GM18951 (cell line): ENCODE data around the gene ARL4D.

Experiments used
- POLR2A ChIP-seq: IDR thresholded peaks from 4 replicates; pipeline ENCODE4 v1.6.1; 2011; ENCODE audit warnings: mild to moderate bottlenecking; ENCODE audit not compliant: insufficient read length, insufficient read depth; ENCODE audit errors: extremely low read depth
- in situ Hi-C: fragments of 300-500 bp; cut with MboI; formaldehyde crosslinking; loops from one replicate; pipeline ENCODE4 v1.12.0; 2022; ENCODE audit warnings: low sequenced_read_pairs, mixed read lengths, inconsistent platforms; ENCODE audit not compliant: unreplicated experiment

Gene ARL4D

GRCh38 chr17:43393944-43394482 is 4.8 kb upstream of the ARL4D start:
- no peak for TF ChIP-seq POLR2A
- in situ Hi-C loops: loop anchor here (5.0 kb wide), 1 partner anchor 88 kb away; the partner anchor contains the start of gene DHX8

GRCh38 chr17:43394696-43395095 is 4.1 kb upstream of the ARL4D start:
- in situ Hi-C loops: loop anchor here (5.0 kb wide), 1 partner anchor 88 kb away; the partner anchor contains the start of gene DHX8

- no peak for TF ChIP-seq POLR2A
- in situ Hi-C loops: no loop called here
Observed at GRCh38 chr17:43395165-43395564, 3.6 kb upstream of the ARL4D start.

DNA sequence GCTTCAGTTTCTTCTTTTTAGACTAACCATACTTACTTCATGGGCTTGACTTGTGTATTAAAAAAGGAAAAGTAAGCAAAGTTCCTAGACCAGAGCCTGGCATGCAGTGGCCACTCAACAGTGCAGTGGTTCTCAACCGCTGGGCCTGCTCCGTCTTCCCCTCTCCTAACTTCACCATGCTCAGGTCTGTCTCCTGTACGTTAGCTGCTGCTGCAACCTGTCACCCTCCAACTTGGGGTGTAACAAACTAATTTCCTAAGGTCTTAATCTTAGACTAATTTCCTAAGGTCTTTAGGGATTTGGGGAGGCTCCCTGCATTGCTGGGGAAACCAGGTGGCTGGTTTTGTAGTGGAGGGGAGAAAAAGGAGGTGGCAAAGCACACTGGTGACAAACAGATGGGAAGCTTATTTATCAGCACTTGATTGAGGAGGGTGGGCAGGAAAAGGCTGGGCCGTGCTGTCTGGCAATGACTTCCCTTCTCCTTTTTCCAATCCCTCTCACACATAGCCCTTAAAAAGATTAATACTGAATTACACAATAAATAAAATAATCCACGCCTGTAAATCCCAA is 2.2 kb upstream of the ARL4D start:
- in situ Hi-C loops: no loop called here
- TF ChIP-seq POLR2A: no peak

GRCh38 chr17:43399839-43400328 is 1.1 kb downstream of the ARL4D start:
- TF ChIP-seq POLR2A: no peak
- in situ Hi-C loops: no loop called here

- TF ChIP-seq POLR2A: no peak
- in situ Hi-C loops: no loop called here
Observed at GRCh38 chr17:43400943-43401717, 2.3 kb downstream of the ARL4D start.

DNA sequence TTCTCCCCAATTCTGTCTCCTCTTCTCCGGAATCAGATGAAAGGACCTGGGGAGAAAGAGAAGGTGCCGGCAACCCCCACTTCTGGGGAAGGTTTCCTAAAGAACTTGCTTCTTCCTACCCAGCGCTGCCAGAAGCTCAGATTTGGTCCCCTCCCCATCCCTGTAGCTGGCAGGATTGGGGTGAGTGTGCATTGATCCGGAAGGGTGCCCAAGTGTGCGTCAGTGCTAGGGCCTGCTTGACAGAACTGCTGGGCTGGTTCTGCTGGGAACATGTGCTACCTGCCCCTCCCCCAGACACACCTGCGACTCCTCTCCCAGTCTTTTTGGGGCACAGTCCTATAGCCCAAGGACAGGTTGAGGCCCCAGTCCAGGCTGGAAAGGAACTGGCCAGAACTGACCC is 3.3 kb downstream of the ARL4D start:
- in situ Hi-C loops: no loop called here
- no peak for TF ChIP-seq POLR2A

DNA sequence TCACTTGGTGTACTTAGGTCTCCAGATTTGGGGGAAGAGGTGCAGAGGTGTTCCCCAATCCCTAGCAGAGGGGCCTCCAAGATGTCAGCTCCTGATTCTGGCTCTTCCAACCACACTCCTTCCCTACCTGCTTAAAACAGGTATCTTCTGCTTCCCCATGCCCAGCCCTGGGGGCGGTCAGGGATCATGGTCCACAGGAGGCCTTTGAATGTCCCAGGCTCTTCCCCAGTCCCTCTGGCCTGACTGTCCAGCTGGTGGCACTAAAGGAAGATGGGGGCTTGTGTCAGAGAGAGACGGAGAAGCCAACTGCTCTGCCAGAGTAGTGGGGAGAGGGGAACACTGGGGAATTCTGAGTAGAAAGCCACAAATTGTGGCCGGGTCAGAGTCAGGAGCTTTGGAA is 3.8 kb downstream of the ARL4D start:
- in situ Hi-C loops: no loop called here
- TF ChIP-seq POLR2A: no peak

GRCh38 chr17:43403846-43404245 is 5.1 kb downstream of the ARL4D start:
- in situ Hi-C loops: no loop called here
- TF ChIP-seq POLR2A: no peak

DNA sequence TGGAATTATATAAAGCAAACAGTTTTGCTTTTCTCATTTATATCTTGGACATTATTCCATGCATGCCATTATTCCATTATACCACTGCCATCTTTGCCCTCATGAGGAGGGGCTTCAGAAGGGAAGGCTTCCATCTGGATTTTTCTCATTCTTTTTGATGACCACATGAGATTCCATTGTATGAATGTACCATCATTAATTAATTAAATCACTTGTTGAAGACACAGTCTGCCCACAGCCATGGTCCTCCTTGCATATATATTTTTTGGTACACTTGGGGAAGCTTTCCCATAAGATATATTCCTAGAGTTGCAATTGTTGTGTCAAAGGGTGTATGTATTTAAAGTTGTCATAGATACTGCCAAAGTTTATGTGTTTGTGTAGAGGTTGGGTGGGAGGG is 7.1 kb downstream of the ARL4D start:
- no peak for TF ChIP-seq POLR2A
- in situ Hi-C loops: no loop called here

DNA sequence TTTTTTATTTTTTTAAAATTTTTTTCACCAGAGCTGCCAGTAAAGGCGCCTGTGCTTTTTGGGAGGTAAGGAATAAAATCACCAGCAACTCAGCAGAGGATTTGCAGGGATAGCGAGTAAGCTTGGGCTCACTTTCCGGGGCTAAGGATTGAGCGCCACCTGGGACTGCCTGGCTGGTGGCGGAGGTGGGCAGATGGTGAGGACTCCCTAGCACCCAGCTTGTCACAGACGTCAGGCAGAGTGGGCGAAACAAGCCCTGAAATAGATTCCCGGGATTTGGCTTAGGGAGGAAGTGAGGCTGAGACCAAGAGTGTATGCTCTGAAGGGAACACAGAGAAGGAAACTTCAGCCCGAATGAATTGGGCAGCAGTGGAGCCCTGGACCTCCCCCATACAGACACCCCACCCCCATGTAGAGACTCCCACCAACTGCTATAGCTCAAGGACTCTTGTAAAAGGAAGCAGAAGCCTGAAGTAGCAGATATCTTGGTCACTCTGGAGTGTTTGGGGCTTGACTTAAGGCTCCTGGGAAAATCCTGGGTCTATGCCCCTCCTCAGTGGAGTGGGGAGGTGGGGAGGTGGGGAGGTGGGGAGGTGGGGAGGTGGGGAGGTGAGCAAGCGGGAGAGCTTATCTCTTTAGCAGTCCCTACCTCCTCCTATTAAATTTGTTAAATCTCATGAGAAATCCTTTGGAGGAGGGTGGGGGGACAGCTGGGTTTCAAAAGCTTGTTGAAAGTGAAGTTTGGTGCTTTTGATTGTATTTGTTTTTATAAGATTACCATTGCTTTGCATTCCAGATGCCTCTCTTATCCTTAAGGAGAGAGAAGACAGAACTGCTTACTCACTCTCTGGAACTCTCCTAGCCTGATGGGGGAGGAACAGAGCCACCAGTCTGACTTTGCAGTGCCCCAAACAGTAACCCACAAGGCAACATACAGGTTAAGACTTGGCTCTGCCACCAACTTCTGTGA is 8.2 kb downstream of the ARL4D start:
- TF ChIP-seq POLR2A: no peak
- in situ Hi-C loops: no loop called here

DNA sequence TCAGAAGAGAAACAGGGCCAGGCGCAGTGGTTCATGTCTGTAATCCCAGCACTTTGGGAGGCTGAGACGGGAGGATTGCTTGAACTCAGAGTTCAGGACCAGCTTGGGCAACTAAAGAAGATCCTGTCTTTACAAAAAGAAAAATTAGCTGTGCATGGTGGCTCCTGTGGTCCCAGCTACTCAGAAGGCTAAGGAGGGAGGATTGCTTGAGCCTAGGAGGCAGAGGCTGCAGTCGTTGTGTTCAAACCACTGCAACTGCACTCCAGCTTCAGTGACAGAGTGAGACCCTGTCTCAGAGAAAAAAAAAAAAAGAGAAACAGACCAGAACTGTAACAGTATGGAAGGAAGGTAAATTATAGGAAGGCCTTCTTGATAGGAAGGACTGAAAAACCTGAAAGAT is 10.3 kb downstream of the ARL4D start:
- no peak for TF ChIP-seq POLR2A
- in situ Hi-C loops: no loop called here
